RKO (cell line): ENCODE measurements around the gene MED6.

Experiments
- DNase-seq: peaks from one replicate; pipeline ENCODE4 v3.0.0-alpha.2; 2016; ENCODE audit warnings: low spot score

MED6 gene

DNA sequence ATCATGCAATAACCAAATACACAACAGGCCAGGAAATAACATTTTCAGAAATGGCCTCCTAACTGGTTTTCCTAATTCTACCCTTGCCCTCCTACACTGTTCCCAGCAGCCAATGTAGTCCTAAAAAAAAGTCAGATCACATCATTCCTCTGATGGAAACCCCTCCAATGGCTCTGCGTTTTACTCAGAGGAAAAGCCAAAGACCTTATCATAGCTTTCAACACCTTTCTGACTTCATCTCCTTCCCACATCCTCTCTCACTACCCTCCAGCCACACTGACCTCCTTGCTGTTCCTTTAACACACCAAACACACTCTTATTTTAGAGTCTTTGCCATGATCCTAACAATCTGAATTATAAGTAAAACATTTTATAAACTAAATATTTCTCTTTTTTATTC is 1.1 kb downstream of the MED6 start:
- DNase-seq, result peak; percentile 24

DNA sequence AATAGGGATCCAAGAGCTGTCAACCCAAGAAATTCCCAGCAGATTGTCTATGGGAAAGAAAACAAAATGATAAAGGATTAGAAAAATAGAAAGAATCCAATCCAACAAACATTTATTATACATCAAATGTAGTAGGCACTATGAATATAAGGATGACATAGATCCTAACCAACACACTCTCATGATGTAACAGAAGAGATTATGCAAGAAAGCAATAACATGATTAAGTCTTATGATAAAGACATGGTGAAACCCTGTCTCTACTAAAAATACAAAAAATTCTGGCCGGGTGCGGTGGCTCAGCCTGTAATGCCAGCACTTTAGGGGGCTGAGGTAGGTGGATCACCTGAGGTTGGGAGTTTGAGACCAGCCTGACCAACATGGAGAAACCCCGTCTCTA is 2.7 kb downstream of the MED6 start:
- no peak for DNase-seq

DNA sequence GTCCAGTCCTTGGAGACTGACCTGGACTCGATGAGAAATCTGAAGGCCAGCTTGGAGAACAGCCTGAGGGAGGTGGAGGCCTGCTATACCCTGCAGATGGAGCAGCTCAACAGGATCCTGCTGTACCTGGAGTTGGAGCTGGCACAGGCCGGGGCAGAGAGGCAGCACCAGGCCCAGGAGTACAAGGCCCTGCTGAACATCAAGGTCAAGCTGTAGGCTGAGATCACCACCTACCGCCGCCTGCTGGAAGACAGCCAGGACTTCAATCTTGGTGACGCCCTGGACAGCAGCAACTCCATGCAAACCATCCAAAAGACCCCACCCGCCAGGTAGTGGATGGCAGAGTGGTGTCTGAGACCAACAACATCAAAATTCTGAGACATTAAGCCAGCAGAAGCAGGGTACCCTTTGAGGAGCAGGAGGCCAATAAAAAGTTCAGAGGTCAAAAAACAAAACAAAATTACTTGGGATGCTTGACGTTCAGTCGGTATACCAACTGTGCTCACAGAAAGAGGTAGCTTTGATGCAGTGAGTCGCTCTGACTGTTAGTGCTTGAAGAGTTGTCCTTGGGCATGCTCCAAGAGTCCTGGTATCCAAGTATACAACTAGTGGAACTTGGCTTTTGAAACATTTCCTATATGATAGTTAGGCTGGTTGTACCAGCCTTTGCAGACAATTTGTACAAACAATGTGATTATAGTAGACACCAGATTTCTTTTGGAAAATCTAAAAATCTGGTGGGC is 4.8 kb downstream of the MED6 start:
- DNase-seq, result peak; percentile 4

DNA sequence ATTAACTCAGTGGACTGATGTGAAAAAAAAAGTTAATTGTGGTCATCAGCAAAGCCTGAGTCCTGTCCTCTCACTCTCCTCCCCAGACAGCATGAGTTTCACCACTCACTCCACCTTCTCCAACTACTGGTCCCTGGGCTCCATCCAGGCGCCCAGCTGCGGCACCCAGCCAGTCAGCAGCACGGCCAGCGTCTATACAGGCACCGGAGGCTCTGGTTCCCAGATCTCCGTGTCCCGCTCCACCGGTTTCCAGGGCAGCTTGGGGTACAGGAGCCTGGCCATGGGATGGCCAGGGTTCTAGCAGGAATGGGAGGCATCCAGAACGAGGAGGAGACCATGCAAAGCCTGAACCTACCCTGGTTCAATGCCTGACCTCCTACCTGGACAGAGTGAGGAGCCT is 6.0 kb downstream of the MED6 start:
- DNase-seq, result no peak

DNA sequence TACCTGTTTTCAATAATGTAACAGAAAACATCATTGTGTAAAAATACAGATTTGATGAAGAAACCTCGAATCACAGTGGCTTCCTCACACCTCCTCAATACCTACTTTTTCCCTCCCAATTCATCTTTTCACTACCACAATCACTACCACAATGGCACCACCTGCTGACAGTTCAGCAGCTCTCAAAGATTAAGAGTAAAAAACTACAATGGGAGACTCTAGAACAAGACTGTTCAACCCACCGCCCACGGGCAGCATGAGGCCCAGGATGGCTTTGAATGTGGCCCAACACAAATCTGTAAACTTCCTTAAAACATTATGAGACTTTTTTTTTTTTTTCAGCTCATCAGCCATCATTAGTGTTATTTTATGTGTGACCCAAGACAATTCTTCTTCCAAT is 15.2 kb downstream of the MED6 start:
- peak; percentile 45 for DNase-seq

DNA sequence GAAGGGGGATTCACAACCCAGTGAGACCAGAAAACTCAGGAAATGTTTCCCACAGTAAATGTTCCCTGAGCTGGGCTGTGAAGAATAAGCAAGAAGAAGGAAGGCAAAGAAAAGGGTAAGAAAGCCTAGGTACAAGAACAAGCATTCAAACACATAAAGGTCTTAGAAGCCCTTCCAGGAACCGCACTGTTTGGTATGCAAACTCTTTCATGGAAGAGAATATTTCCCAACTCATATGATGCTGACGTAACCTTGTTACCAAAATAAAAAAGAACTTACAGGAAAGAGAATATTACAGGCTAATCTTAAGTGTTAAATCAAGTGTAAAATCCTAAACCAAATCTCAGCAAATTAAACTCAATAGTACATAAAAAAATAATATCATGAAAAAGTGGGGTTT is 23.6 kb downstream of the MED6 start:
- DNase-seq, result no peak

DNA sequence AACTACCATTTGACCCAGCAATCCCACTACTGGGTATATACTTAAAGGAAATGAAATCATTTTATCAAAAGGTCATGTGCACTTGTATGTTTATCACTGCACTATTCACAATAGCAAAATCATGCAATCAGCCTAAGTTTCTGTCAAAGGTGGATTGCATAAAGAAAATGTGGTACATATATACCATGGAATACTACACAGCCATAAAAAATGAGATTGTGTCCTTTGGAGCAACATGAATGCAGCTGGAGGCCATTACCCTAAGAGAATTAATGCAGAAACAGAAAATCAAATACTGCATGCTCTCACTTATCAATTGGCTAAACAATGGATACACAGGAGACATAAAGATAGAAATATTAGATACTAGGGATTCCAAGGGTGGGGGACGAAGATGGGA is 27.4 kb downstream of the MED6 start:
- no peak for DNase-seq

DNA sequence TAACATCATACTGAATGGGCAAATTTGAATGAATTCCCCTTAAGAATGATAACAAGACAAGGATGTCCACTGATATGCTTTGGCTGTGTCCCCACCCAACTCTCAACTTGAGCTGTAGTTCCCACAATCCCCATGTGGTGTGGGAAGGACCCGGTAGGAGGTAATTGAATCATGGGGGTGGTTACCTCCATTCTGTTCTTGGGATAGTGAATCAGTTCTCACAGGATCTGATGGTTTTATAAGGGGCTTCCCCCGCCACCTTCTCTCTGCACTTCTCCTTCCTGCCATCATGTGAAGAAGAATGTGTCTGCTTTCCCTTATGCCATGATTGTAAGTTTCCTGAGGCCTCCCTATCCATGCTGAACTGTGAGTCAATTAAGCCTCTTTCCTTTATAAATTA is 29.3 kb downstream of the MED6 start:
- DNase-seq, result no peak

DNA sequence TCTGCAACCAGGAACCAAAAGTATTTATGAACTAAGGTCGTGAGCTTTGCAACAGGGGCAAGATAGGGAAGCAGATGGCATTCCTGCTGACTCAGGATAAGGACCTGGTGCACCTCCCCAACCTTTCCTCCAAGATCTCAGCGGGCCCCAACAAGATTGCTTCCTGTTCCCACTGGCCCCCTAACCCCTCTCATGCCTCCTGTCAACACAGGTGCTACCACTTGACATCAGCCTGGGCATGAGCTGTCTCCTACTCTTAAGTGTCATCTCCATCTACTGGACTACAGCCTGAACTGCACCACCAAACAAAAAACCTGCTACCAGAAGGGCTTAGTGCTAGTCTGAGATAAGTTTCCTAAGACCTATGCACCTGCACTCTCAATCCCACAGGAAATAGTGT is 32.7 kb downstream of the MED6 start:
- peak; percentile 43 for DNase-seq

DNA sequence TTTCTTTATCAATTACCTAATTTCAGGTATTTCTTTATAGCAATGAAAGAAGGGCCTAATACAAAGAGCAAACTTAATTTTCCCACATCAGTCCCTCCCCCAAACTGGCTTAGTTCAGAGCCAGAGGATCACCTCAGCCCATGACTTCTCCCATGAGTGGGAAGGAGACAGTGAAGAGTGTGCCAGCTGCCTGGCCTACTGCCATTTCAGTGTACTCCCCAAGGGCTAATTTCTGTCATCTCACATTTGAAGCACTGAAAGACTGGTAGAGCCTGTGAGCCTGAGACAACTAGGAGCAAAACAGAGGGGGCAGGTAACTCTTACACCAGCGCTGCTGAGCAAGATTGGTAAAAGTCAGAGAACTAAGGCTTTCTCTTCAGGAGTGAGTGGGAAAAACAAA is 36.6 kb downstream of the MED6 start:
- DNase-seq, result no peak

DNA sequence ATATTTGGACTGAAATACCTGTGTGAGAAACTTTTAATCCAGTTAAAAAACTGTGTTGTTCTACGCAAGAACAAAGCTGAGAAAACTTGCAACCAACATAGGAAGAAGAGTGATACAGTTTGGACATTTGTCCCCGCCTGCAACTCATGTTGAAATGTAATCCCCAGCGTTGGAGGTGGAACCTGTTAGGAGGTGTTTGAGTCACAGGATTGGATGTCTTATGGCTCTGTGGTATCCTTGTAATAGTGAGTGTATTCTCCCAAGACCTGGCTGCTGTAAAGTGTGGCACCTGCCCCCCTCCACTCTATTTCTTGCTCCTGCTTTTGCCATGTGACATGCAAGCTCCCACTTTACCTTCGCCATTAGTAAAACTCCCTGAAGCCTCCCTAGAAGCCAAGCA is 37.0 kb downstream of the MED6 start:
- DNase-seq, result no peak

DNA sequence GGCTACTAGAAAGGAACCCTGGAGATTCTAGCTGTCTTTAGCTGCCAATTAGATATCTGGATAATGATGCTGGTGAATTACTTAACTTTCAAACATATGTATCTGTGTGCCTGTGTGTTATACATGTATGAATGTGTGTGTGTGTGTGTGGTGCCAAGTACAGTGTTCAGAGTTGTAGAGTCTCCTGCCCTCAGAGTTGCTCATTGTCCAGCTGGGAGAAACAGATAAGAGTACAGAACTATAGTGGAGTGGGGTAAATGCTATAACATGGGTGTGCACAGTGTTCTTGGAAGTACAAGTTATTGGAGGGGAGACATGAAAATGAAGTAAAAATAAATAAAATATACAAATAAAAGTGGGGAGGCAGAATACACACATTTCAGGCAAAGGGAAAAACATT is 42.1 kb downstream of the MED6 start:
- DNase-seq, result no peak

DNA sequence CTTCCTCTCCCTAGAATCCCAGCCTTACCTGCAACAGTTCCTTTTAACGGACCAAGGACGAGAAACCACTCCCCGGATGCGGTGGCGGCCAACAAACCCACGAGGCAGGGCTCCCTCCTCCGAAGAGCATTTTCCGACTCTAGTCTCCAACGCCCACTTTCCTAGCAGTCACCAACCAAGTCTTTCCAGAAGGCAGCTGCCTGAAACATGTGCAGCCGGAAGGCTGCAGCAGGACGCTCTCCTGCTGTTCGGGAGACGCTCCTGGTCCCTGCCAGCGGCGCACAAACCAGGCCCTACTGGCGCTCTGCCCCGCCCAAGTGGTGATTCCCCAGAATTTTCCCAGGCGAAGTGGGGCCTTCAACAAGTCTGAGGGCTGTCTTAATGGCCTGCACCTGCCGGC is 44.6 kb downstream of the MED6 start:
- no peak for DNase-seq

DNA sequence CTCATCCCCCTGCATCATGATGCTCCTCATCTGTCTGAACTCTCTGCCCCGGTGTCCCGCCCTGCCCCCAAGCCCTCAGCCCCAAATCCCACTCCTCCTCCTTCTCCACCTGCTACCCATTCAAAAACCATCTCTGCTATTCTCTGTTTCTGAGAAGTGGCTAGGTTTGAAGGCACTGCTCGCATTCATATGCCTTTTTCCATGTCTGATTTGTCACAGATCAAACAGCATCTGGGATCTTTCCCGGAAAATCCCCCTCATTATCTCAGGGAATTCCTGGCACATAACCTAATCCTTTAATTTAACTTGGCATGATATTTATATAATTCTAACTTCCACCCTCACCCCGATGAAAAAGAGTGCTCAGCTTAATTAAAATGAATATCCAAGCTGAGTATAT is 62.4 kb downstream of the MED6 start:
- no peak for DNase-seq

DNA sequence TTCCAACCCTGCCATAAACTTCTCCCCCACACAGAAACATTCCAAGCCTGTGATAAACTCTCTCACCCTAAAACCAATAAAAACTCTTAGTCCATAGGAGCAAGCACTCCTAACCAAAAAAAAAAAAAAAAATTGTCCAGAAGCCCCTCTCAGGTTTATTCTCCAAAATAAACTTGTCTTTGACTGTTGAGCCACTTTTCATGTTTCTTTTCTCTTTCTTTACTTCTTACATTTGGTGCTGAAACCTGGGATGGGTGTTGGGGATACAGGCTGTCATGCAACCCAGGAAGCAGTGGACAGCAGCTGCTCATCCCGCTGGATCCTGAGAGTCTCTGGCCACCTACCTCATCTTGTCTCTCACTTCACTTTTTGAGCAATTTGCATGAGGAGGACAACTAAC is 63.6 kb downstream of the MED6 start:
- no peak for DNase-seq

DNA sequence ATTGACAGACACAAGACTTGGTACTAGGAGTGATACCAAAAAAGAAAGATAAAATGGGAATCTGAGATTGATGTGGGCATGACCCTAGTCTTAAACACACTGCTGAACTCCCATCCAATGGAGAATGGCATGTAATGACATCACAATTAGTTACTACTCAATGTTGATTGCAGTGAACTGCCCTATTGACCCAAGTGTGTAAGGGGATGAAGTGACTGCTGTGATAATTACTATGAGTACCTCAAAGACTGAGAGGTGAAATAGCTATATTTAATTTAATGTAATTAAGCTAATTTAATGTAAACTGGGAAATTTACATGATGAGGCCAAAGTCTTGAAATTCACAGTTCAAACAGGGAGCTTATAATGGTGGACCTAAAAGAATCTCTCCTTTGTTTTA is 65.6 kb downstream of the MED6 start, which contains the start of gene ADAM20:
Gene ADAM20, minus strand, starts transcription at position 101 of the 400 bp plus-strand sequence. CDS start 10,247 bp downstream, outside the sequence.
- no peak for DNase-seq
